ENCODE measurements around the gene SPECC1L.

GRCh38 chr22:24418786-24419474 lies 148.3 kb downstream of the SPECC1L start:
- TF ChIP-seq TAF1 (IDR thresholded peaks at IDR 0.05; ENCODE audit: borderline replicate concordance, insufficient read depth, low read length), result no peak
- TF ChIP-seq REST (IDR thresholded peaks at IDR 0.05; ENCODE audit: insufficient read depth in 1 of 2, low read depth in 2 of 2, low read length in 2 of 2), result no peak
- TF ChIP-seq POLR2AphosphoS5 (IDR thresholded peaks at IDR 0.05; ENCODE audit: low read depth, low read length), result no peak
